ENCODE data around the gene PEX13.
A peak's percentile ranks its signal among the peaks of the same experiment; 100 is the strongest.
"Not testable (repeated sequence)": the region's sequence is repeated elsewhere in the genome, so short reads cannot be mapped to it uniquely, and the experiment has no call there.

Gene PEX13

GRCh38 chr2:61011678-61012077 lies 5.8 kb upstream of the PEX13 start:
- no peak for DNase-seq

DNA sequence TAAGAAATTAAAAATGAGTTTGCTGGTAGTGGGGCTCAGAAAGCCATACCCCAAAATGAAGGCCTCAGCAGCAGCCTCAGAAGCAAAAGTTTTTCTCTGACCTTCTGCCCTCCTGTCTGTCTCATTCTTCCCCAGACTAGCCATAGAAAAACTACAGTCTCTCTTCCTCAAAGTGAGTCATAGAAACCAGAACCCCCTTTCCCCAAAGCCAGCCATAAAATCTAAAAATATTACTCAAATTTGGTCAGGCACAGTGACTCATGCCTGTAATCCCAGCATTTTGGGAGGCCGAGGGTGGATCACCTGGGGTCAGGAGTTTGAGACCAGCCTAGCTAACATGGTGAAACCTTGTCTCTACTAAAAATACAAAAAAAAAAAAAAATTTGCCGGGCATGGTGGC lies 5.2 kb upstream of the PEX13 start:
- DNase-seq, result not testable (repeated sequence)

GRCh38 chr2:61013382-61013781 lies 4.1 kb upstream of the PEX13 start:
- DNase-seq, result no peak

DNA sequence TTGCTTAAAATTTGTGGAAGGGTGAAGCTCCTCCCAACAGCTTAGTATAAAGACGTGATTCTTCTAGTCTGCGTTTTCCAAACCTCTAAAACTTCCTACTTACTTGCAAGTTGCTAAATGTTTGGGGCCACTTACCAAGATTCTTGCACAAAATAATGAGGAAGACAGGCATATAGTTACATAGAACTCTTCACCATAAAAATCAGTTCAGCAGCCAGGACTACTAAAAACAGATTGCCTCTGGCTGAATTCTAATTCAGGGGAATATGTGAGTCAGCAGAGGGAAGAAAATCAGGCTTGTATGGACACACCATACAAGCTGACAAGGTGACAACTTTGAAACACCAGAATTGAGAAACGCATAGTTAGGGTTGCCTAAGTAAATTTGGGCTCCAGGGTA lies 2.8 kb upstream of the PEX13 start:
- DNase-seq, result no peak

- no peak for DNase-seq
Observed at GRCh38 chr2:61015976-61016375, 1.5 kb upstream of the PEX13 start.

GRCh38 chr2:61016392-61017002 lies 1.0 kb upstream of the PEX13 start:
- no peak for DNase-seq

DNA sequence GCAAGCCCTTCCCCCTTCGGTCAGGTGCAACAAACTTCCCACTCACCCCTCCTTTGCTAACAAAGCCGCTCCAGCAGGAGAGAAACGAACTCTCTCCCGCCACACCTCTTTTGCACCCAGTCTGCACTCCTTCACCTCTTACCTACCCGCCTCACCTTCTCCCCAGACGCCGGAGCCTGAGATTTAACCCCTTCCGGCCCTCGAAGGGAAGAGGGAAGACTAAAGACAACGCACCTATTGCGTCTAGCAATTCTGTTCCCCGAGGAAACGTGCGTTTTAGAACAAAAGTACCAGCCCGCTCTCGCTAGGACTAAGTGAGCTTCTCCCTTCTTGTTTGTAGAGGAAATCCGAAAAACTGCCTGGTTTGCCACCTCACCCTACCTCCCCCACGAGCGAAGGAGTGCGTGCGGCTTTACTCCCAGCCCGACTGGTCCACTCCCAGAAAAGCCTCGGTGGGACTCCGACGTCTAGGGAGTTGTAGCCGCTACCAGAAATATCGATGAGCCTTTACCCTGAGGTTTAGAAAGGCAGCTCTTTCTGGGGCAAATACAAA lies 441 bp upstream of the PEX13 start:
- peak; percentile 66 for DNase-seq

- DNase-seq, result no peak
Observed at GRCh38 chr2:61018318-61018755, 817 bp downstream of the PEX13 start.

GRCh38 chr2:61018798-61019197 lies 1.3 kb downstream of the PEX13 start:
- no peak for DNase-seq

DNA sequence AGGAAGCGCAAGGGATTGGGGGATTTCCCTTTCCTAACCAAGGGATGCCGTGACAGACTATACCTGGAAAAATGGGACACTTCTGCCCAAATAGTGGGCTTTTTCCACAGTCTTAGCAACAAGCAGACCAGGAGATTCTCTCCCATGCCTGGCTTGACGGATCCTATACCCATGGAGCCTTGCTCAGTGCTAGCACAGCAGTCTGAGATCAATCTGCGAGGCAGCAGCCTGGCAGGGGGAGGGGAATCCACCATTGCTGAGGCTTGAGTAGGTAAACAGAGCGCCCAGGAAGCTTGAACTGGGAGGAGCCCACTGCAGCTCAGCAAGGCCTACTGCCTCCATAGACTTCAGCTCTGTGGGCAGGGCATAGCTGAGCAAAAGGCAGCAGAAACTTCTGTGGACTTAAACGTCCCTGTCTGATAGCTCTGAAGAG lies 3.7 kb downstream of the PEX13 start:
- no peak for DNase-seq

- no peak for DNase-seq
Observed at GRCh38 chr2:61023670-61024069, 6.2 kb downstream of the PEX13 start.

DNA sequence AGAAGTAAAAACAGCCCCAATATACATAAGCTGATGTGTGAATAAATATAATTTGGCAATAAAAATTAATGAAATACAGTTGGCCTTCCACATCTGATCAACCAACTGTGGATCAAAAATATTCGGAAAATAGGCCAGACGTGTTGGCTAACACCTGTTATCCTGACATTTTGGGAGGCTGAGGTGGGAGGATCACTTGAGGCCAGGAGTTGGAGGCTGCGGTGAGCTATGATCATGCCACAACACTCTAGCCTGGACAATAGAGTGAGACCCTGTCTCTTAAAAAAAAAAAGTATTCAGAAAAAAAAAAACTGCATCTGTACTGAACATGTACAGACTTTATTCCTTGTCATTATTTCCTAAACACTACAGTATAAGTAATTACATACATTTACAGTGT lies 12.0 kb downstream of the PEX13 start:
- no peak for DNase-seq

DNA sequence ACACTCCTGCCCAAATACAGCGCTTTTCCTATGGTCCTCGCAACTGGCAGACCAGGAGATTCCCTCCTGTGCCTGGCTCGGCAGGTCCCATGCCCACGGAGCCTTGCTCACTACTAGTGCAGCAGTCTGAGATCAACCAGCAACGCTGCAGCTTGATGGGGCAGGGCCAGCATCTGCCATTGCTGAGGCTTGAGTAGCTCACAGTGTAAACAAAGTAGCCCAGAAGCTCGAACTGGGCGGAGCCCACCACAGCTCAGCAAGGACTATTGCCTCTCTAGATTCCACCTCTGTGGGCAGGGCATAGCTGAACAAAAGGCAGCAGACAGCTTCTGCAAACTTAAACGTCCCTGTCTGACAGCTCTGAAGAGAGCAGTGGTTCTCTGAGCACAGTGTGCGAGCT lies 17.1 kb downstream of the PEX13 start:
- not testable (repeated sequence) for DNase-seq

GRCh38 chr2:61036643-61037042 lies 19.1 kb downstream of the PEX13 start:
- not testable (repeated sequence) for DNase-seq

- no peak for DNase-seq
Observed at GRCh38 chr2:61042807-61043206, 25.3 kb downstream of the PEX13 start.

- DNase-seq, result no peak
Observed at GRCh38 chr2:61044636-61045035, 27.1 kb downstream of the PEX13 start.

DNA sequence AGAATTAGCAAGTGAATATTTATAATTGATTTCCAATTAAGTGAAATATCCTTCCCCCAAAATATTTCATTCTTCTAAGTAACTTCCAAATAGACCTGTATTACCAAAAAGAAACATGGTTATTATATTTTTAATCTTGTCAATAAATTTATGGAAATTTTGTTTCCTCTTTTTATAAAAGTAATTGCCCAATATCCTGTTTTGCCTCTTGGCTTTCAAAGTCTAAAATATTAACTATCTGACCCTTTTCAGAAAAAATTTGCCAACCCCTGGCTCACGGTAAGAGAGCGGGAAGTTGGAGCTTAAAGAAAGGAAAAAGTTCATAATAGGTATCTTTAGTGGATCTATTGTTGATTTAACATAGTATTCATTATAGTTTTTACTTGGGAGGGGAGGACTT lies 27.7 kb downstream of the PEX13 start:
- no peak for DNase-seq

GRCh38 chr2:61045999-61046398 lies 28.5 kb downstream of the PEX13 start:
- DNase-seq, result no peak

DNA sequence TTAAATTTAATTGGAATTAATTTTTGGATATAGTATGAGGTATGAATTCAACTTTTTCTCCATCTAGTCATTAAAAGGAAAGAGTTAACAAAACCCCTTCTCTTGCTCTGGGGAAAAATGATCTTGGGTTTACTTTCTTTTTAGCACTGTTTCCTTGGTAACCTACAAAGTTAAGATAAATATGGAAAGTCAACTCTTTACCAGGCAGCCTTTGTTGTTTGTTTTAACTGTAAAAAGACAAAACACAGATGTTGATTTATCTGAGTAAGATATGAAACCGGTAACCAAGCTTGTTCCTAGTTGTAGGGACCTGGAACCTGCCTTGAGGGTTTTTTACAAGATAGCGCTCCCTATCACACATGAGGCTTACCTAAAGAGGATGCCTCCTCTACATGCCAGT lies 38.0 kb downstream of the PEX13 start:
- no peak for DNase-seq

- DNase-seq, result no peak
Observed at GRCh38 chr2:61057562-61057961, 40.0 kb downstream of the PEX13 start.

GRCh38 chr2:61059382-61059781 lies 41.9 kb downstream of the PEX13 start:
- no peak for DNase-seq

DNA sequence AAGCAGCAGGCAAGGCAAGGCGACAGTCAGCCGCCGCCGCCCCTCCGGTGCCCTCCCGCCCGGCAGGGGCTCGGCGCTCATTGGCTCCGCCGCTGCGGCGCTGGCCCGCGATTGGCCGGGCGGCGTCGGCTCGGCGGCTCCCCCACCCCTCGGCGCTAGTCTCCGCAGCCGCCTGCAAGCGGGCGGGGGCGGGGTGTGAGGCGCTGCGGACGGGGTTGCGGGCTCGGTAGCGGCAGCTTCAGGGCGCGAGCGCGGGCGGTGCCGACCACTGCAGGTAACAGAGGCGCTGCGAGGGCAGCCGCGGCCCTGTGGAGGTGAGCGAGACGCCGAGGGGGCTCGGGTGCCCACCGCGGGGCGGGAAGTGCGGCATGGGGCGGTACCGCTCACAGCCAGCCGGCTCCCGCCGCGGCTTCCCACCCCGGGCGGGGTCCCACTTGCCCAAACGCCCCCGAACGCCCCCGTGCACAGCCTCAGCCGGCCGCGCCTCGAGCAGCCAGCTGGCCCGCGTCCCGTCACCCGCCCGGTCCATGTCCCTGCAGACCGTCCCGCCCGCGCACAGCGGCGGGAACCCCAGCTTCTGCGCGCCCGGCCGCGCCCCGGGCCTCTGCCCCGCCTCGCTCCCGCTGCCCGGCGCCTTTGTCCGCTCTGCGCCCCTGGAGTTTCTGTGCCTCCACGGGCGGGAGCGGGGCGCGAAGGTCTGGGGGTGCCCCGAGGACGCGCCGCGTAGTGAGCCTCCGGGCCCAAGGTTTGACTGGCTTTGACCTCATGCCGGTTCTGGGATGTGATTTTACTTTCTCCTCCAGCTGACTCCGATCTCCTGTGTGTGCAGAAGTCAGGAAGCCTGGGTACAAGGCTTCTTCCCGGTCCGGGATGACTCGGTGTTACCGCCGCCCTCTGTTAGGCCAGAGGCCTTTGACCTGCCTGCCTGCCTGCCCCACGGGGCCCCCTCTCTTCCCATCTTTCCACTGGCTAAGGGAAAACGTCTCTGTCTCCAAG lies 48.5 kb downstream of the PEX13 start, which contains the start of gene SANBR:
TSS of gene SANBR (plus strand) at position 158 of the 996 bp plus-strand sequence. CDS start 4,480 bp downstream, outside the sequence.
- DNase-seq, result peak; percentile 85

DNA sequence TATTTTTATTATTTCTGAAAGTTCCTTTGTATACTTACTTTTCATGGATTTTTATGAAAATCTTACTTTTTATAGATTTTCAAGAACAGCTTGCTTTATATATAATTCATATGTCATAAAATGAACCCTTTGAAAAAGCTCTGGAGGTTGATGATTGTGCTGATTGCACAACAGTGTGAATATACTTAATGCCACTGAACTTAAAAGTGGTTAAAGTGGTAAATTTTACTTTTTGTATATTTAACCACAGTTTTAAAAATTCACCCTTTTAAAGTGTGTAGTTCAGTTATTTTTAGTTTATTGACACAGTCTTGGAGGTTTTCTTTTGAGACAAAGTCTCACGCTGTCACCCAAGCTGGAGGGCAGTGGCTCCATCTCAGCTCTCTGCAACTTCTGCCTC lies 56.6 kb downstream of the PEX13 start:
- no peak for DNase-seq

DNA sequence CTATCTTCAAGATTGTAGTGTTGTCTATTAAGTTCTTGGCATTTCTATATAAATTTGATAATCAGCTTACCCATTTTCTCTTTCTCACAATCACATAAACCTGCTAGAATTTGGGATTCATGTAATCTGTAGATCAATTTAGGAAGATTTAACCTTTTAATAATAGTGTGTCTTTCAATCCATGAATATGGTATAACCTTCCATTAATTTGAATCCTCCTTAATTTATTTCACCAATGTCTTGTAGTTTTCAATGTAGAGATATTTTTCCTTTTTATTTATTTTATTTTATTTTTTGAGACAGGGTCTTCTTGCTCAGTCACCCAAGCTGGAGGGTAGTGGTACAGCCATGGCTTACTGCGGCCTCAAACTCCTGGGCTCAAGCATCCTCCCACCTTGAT lies 68.4 kb downstream of the PEX13 start:
- DNase-seq, result no peak

Data from DMS153 (cell line).